ENCODE results near the gene GRK2. TPM values are rescaled to one million over a fixed set of nuclear protein-coding genes. Genes with fewer than 3 reads are reported as not detected.
"Not testable (repeated sequence)": the region's sequence is repeated elsewhere in the genome, so short reads cannot be mapped to it uniquely, and the experiment has no call there.

Gene GRK2
- total and polyA plus RNA-seq, 11 donors = 40.1 to 107 (median 50.1) TPM

DNA sequence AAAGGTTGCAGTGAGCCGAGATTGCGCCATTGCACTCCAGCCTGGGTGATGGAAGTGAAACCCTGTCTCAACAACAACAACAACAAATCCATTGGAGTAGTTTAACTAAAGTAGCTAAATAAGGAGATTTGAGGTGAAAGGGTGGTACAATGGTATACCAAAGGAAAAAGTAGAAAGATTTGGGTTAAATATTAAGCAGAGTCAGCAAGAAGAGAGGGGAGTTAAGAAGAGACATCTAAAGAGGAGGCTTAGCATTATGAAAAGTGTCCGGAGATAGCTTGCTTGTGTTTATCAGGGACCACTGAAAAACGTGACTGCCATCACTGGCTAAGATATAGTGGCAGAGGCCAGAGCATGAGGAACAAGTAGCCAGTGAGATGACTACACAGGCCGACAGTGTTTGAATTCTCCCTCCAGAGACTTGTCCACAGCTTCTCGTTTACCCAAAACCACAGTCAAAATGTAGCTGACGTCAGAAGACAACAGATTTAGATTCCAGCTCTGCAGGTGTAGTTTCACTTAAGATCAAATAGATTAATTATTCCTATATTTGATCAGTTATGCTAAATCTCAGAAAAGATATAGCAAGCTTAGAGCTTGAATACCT is 32.6 kb upstream of the GRK2 start:
- TF ChIP-seq, protein P1, sequence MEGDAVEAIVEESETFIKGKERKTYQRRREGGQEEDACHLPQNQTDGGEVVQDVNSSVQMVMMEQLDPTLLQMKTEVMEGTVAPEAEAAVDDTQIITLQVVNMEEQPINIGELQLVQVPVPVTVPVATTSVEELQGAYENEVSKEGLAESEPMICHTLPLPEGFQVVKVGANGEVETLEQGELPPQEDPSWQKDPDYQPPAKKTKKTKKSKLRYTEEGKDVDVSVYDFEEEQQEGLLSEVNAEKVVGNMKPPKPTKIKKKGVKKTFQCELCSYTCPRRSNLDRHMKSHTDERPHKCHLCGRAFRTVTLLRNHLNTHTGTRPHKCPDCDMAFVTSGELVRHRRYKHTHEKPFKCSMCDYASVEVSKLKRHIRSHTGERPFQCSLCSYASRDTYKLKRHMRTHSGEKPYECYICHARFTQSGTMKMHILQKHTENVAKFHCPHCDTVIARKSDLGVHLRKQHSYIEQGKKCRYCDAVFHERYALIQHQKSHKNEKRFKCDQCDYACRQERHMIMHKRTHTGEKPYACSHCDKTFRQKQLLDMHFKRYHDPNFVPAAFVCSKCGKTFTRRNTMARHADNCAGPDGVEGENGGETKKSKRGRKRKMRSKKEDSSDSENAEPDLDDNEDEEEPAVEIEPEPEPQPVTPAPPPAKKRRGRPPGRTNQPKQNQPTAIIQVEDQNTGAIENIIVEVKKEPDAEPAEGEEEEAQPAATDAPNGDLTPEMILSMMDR (IDR thresholded peaks at IDR 0.05) = no peak
- TF ChIP-seq POLR2A (IDR thresholded peaks at IDR 0.05) = no peak
- no peak overlapping the region for H3K4me3 ChIP-seq
- peaks cover 0 to 9% (median 6%) of the 10 kb centered on the region in 12 donors for H3K4me1 ChIP-seq
- H3K9me3 ChIP-seq = no peaks in the 10 kb centered on the region
- DNase-seq = no peak
- H3K36me3 ChIP-seq = peaks cover 0 to 72% (median 49%) of the 10 kb centered on the region in 9 donors
- 71 to 79% (median 75%) methylated on average over 7 of the region's 7 CpGs for WGBS, 4 donors
- ATAC-seq = no peak
- no peak overlapping the region for H3K27ac ChIP-seq
- H3K27me3 ChIP-seq = no peaks in the 10 kb centered on the region
- intact Hi-C loops (cut with DNase I) = no loop called here

DNA sequence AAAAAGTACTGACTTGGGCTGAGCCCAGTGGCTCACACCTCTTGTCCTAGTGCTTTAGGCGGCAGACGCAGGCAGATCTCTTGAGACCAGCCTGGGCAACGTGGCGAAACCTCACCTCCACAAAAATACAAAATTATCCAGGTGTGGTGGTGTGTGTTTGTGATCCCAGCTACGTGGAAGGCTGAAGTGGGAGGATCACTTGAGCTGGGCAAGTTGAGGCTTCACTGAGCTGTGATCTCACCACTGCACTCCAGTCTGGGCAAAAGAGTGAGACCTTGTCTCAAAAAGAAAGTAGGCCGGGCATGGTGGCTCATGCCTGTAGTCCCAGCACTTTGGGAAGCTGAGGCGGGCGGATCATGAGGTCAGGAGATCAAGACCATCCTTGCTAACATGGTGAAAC is 31.7 kb upstream of the GRK2 start:
- intact Hi-C loops (cut with DNase I); ATAC-seq; H3K27ac ChIP-seq; H3K9me3 ChIP-seq; H3K4me3 ChIP-seq; DNase-seq; H3K27me3 ChIP-seq: not testable (repeated sequence)
- 89 to 96% (median 94%) methylated on average over 8 of the region's 8 CpGs for WGBS, 4 donors
- Histone ChIP-seq H3K36me3 (peaks cover 0 to 64% (median 40%) of the 10 kb centered on the region in 9 donors), H3K4me1 (peaks cover 0 to 18% (median 15%) of the 10 kb centered on the region in 12 donors)

DNA sequence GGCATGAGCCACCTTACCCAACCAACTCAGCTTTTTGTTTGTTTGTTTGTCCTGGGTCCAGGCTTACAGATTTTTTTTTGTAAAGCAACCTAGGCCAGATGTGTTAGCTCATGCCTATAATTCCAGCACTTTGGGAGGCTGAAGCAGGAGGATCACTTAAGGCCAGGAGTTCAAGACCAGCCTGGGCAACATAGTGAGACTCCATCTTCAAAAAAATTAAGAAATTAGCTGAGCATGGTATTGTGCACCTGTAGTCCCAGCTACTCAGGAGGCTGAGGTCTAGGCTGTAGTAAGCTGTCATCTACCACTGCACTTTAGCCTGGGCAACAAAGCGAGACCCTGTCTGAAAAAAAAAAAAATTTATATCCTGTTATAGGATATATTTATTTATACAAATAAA is 28.7 kb upstream of the GRK2 start:
- no peak for TF ChIP-seq POLR2A (IDR thresholded peaks at IDR 0.05)
- TF ChIP-seq, protein P1 (IDR thresholded peaks at IDR 0.05) = no peak
- Histone ChIP-seq H3K36me3 (peaks cover 0 to 38% (median 10%) of the 10 kb centered on the region in 9 donors), H3K4me3 (no peak overlapping the region), H3K4me1 (peaks cover 7 to 36% (median 32%) of the 10 kb centered on the region in 12 donors), H3K27me3 (no peaks in the 10 kb centered on the region), H3K27ac (no peak overlapping the region), H3K9me3 (no peaks in the 10 kb centered on the region)
- no peak for DNase-seq
- intact Hi-C loops (cut with DNase I) = no loop called here
- no peak for ATAC-seq
- 98 to 100% (median 100%) methylated on average over 1 of the region's 1 CpG for WGBS, 4 donors

DNA sequence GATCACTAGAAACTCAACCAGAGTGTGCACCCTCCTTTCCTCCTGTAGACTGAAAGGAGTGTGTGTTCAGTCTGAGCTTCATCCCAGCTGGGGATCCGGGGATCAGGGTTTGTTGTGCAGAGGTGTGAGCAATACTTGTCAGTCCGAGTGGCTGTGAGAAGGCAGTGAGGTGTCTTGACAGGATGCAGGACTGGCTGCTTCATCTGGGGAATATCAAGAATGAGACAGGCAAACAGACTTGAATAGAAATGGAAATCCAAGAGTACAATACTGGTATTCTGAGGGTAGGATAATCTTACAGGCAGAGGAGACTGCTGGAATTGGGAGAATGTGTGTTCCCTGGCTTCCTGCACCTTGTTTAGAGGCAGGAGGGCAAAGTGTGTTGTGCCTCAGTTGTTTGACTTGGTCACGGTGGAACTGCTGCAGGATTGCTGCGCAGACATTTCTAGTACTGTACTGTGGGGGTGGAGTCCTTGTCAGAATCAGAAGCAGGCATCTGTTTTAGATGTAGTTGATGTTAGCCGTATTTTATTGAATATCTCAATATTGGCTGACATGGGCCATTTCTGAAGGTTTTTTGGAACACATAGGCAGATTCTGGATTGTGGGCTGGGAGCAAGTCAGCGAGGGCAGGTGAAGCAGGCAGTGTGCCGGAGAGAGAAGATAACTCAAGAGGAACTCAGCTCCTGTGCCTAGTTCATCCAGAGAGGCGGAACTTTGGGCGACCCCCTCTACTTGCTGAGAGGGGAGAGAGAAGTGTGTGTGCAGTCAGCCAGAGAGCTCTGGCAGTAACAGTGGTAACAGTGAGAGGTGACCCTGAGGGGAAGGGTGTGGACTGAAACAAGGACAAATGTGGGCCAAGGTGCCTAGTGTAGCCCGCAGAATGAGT is 27.1 kb upstream of the GRK2 start:
- Histone ChIP-seq H3K27ac (peak overlapping the region; percentile 17 to 97 (median 90)), H3K36me3 (peaks cover 0 to 38% (median 16%) of the 10 kb centered on the region in 9 donors), H3K4me3 (peak overlapping the region in 9 of 12 donors; percentile 30 to 95 (median 70)), H3K9me3 (no peaks in the 10 kb centered on the region), H3K4me1 (peaks cover 7 to 52% (median 44%) of the 10 kb centered on the region in 12 donors), H3K27me3 (no peaks in the 10 kb centered on the region)
- 11 to 15% (median 13%) methylated on average over 10 of the region's 10 CpGs for WGBS, 4 donors
- ATAC-seq = no peak
- intact Hi-C loops (cut with DNase I) = no loop called here
- no peak for DNase-seq
- no peak for TF ChIP-seq POLR2A (IDR thresholded peaks at IDR 0.05)
- TF ChIP-seq, protein P1 (IDR thresholded peaks at IDR 0.05) = no peak

Measured in heart left ventricle (tissue), 16 donors.